Vein endothelial cell (primary cell): ENCODE results near the gene STEAP1B. TPM values are rescaled to one million over a fixed set of nuclear protein-coding genes. Genes with fewer than 3 reads are reported as not detected.

ENCODE experiments used
- total RNA-seq: library from RNA; depleted of rRNA; stranded (reverse); fragments of >200 nt; gene quantifications from 2 replicates; pipeline ENCODE4 v1.2.3, GENCODE V29; 2012

The STEAP1B gene
- 37.2 and 44.8 TPM in 2 replicates for total RNA-seq

GRCh38 chr7:22499888-22500689, at the start of gene STEAP1B:
Gene STEAP1B, minus strand, starts transcription at chr7:22500188. Its CDS starts 5,333 bp downstream, at chr7:22494855.

Other genes starting within 250 kb of the STEAP1B start
- gene RAPGEF5, start 143.0 kb downstream of the STEAP1B start, total RNA-seq = 197 and 204 TPM in 2 replicates
- 3.7 and 3.9 TPM in 2 replicates for gene IL6, start 227.0 kb upstream of the STEAP1B start, total RNA-seq